Parathyroid adenoma (tissue), 2 donors: ENCODE results near the gene LYPD5.

ENCODE experiments used
- H2AFZ ChIP-seq: fragments of 300-600 bp; sonication (generic); one replicate; pipeline ENCODE4 v1.7.0; 2017; ENCODE audit warnings: antibody characterized with exemption, mild to moderate bottlenecking
- H3K27ac ChIP-seq: fragments of 300-600 bp; sonication (generic); one replicate; pipeline ENCODE4 v1.7.0; 2017
- H3K27me3 ChIP-seq: fragments of 300-600 bp; sonication (generic); one replicate; pipeline ENCODE4 v1.7.0; 2017; ENCODE audit warnings: low read length; ENCODE audit not compliant: control insufficient read depth, insufficient read depth
- H3K36me3 ChIP-seq: fragments of 300-600 bp; sonication (generic); one replicate; pipeline ENCODE4 v1.7.0; 2017; ENCODE audit warnings: low read length; ENCODE audit not compliant: control insufficient read depth, insufficient read depth
- H3K4me1 ChIP-seq: fragments of 300-600 bp; sonication (generic); one replicate; pipeline ENCODE4 v1.7.0; 2017; ENCODE audit warnings: control low read depth
- H3K4me2 ChIP-seq: fragments of 300-600 bp; sonication (generic); one replicate; pipeline ENCODE4 v1.7.0; 2017; ENCODE audit warnings: low read length
- H3K4me3 ChIP-seq: fragments of 300-600 bp; sonication (generic); one replicate; pipeline ENCODE4 v1.7.0; 2017; ENCODE audit warnings: low read depth, low read length
- H3K79me2 ChIP-seq: fragments of 300-600 bp; sonication (generic); one replicate; pipeline ENCODE4 v1.7.0; 2017; ENCODE audit warnings: control low read depth
- H3K9ac ChIP-seq: fragments of 300-600 bp; sonication (generic); one replicate; pipeline ENCODE4 v1.7.0; 2017; ENCODE audit warnings: mild to moderate bottlenecking
- H3K9me3 ChIP-seq: fragments of 300-600 bp; sonication (generic); one replicate; pipeline ENCODE4 v1.7.0; 2017; ENCODE audit warnings: low read length; ENCODE audit not compliant: control insufficient read depth
- CTCF ChIP-seq: fragments of 300-600 bp; sonication (generic); IDR thresholded peaks from one replicate; pipeline ENCODE4 v1.7.0; 2017; ENCODE audit warnings: antibody characterized with exemption, mild to moderate bottlenecking
- donor health status: primary hyperparathyroidism.

The LYPD5 gene

GRCh38 chr19:43768273-43769050 is 33.8 kb downstream of the LYPD5 start:
- no peaks in the 10 kb centered on the region for H3K36me3 ChIP-seq
- H3K27ac ChIP-seq, result no peak overlapping the region
- H3K9ac ChIP-seq, result no peak overlapping the region
- no peaks in the 10 kb centered on the region for H3K9me3 ChIP-seq
- H3K27me3 ChIP-seq, result no peaks in the 10 kb centered on the region
- no peaks in the 10 kb centered on the region for H3K79me2 ChIP-seq
- H3K4me3 ChIP-seq, result no peak overlapping the region
- no peak overlapping the region for H2AFZ ChIP-seq
- no peak for TF ChIP-seq CTCF
- no peaks in the 10 kb centered on the region for H3K4me1 ChIP-seq
- no peak overlapping the region for H3K4me2 ChIP-seq

- Histone ChIP-seq H3K79me2 (no peaks in the 10 kb centered on the region), H3K4me2 (no peak overlapping the region), H3K9ac (no peak overlapping the region), H3K4me3 (no peak overlapping the region), H3K9me3 (no peaks in the 10 kb centered on the region), H2AFZ (no peak overlapping the region), H3K36me3 (no peaks in the 10 kb centered on the region), H3K27ac (no peak overlapping the region), H3K27me3 (no peaks in the 10 kb centered on the region), H3K4me1 (no peaks in the 10 kb centered on the region)
- TF ChIP-seq CTCF, result no peak
These were observed 34.4 kb downstream of the LYPD5 start for GRCh38 chr19:43767818-43768217.

GRCh38 chr19:43767316-43767715 is 34.9 kb downstream of the LYPD5 start:
- Histone ChIP-seq H3K4me3 (no peak overlapping the region), H3K9ac (no peak overlapping the region), H3K79me2 (no peaks in the 10 kb centered on the region), H3K9me3 (no peaks in the 10 kb centered on the region), H3K4me1 (no peaks in the 10 kb centered on the region), H3K36me3 (no peaks in the 10 kb centered on the region), H3K27me3 (no peaks in the 10 kb centered on the region), H2AFZ (no peak overlapping the region), H3K27ac (no peak overlapping the region), H3K4me2 (no peak overlapping the region)
- no peak for TF ChIP-seq CTCF

- H3K4me1 ChIP-seq, result no peaks in the 10 kb centered on the region
- H3K79me2 ChIP-seq, result no peaks in the 10 kb centered on the region
- no peaks in the 10 kb centered on the region for H3K9me3 ChIP-seq
- H3K4me2 ChIP-seq, result no peak overlapping the region
- H3K27me3 ChIP-seq, result no peaks in the 10 kb centered on the region
- no peak overlapping the region for H3K4me3 ChIP-seq
- H3K36me3 ChIP-seq, result no peaks in the 10 kb centered on the region
- TF ChIP-seq CTCF, result no peak
- H3K27ac ChIP-seq, result no peak overlapping the region
- H2AFZ ChIP-seq, result no peak overlapping the region
- H3K9ac ChIP-seq, result no peak overlapping the region
These were observed 35.5 kb downstream of the LYPD5 start for GRCh38 chr19:43766755-43767043.
